Type B pancreatic cell (in vitro differentiated cells): Measurements from ENCODE around the gene LTBP3. TPM values are rescaled to one million over a fixed set of nuclear protein-coding genes. Genes with fewer than 3 reads are reported as not detected.

Source experiments
- DNase-seq: peaks from one replicate; pipeline ENCODE4 v3.0.0; 2021; ENCODE audit warnings: mixed read lengths; ENCODE audit not compliant: unreplicated experiment; ENCODE audit errors: extremely low spot score
- H3K27ac Mint-ChIP-seq: 2 replicates; pipeline ENCODE4 v1.8.0; 2021; ENCODE audit warnings: mild to moderate bottlenecking, mixed read lengths
- H3K27me3 Mint-ChIP-seq: 2 replicates; pipeline ENCODE4 v1.8.0; 2021; ENCODE audit warnings: mixed read lengths
- H3K36me3 Mint-ChIP-seq: 2 replicates; pipeline ENCODE4 v1.8.0; 2021; ENCODE audit warnings: mixed read lengths
- H3K4me1 Mint-ChIP-seq: one replicate; pipeline ENCODE4 v1.8.0; 2021; ENCODE audit warnings: mixed read lengths; ENCODE audit not compliant: unreplicated experiment
- H3K4me3 Mint-ChIP-seq: 2 replicates; pipeline ENCODE4 v1.8.0; 2021; ENCODE audit warnings: mild to moderate bottlenecking, mixed read lengths
- H3K9me3 Mint-ChIP-seq: 2 replicates; pipeline ENCODE4 v1.8.0; 2021; ENCODE audit warnings: mixed read lengths
- total RNA-seq: library from RNA; stranded (reverse); gene quantifications from 2 replicates; pipeline ENCODE4 v1.2.1, GENCODE V29; 2021; ENCODE audit warnings: low replicate concordance
- TF ChIP-seq, protein P1 (sequence below): fragments of 200-600 bp; sonication (generic); conservative IDR thresholded peaks from 2 replicates; pipeline ENCODE4 v1.5.0; 2021; ENCODE audit warnings: antibody characterized with exemption, mild to moderate bottlenecking

The LTBP3 gene
- total RNA-seq, 1 donor from 2014 or later: 71.8 TPM

DNA sequence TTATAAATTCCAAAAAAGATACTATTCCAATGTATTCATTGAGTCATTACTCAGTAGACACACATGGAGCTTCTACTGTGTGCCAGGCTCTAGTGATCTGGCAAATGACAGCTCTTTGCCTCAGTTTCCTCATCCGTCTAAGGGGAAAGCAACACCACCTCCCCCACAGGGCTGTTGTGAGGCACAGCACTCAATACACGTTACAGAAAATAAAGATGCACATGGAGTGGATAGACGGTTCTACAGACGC is 65.8 kb downstream of the LTBP3 start:
- Mint-ChIP-seq H3K27me3 (no peaks in the 10 kb centered on the region), H3K27ac (peak overlapping the region; percentile 91), H3K9me3 (no peaks in the 10 kb centered on the region), H3K4me1 (peaks cover 77% of the 10 kb centered on the region), H3K36me3 (no peaks in the 10 kb centered on the region), H3K4me3 (peak overlapping the region; percentile 58)
- DNase-seq: no peak
- TF ChIP-seq, protein P1, sequence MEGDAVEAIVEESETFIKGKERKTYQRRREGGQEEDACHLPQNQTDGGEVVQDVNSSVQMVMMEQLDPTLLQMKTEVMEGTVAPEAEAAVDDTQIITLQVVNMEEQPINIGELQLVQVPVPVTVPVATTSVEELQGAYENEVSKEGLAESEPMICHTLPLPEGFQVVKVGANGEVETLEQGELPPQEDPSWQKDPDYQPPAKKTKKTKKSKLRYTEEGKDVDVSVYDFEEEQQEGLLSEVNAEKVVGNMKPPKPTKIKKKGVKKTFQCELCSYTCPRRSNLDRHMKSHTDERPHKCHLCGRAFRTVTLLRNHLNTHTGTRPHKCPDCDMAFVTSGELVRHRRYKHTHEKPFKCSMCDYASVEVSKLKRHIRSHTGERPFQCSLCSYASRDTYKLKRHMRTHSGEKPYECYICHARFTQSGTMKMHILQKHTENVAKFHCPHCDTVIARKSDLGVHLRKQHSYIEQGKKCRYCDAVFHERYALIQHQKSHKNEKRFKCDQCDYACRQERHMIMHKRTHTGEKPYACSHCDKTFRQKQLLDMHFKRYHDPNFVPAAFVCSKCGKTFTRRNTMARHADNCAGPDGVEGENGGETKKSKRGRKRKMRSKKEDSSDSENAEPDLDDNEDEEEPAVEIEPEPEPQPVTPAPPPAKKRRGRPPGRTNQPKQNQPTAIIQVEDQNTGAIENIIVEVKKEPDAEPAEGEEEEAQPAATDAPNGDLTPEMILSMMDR: no peak

DNA sequence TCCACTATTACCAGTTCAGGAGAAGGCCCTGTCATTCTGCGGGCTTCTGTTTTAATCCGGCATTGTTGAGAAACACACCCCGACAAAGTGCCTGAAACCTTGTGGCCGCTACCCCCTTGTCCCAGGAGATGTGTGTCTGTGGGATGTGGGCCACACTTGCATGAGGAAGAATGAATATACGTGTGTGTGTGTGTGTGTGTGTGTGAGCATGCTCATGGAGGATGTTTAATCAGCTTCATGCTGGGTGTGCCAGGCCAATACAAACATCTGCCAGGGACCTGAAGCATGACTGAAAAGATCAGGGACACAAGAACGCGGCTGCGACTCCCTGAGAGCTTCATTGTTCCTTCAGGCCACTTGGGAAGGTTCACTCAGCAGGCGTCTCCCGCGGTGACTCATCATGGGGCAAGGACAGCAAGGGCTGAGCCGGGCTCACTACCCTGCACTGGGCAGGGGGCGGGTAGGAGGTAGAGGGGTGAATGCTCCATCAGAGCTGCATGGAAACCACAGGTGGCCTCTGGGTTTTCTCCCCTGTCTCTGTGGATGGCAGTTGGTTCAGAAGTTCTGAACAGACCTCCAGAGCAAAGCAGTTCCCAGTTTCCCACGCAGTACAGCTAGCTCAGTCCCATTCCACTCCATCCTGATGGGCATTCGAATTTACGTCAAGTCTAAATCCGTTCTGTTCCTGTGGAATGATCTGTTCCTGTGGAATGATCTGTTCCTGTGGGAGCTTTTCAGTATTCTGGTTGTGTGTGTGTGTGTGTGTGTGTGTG is 66.4 kb downstream of the LTBP3 start:
- TF ChIP-seq, protein P1: no peak
- H3K36me3 Mint-ChIP-seq: no peaks in the 10 kb centered on the region
- H3K27me3 Mint-ChIP-seq: no peaks in the 10 kb centered on the region
- H3K27ac Mint-ChIP-seq: peak overlapping the region; percentile 91
- no peak for DNase-seq
- H3K4me3 Mint-ChIP-seq: peak overlapping the region; percentile 54
- H3K9me3 Mint-ChIP-seq: no peaks in the 10 kb centered on the region
- H3K4me1 Mint-ChIP-seq: peaks cover 72% of the 10 kb centered on the region

DNA sequence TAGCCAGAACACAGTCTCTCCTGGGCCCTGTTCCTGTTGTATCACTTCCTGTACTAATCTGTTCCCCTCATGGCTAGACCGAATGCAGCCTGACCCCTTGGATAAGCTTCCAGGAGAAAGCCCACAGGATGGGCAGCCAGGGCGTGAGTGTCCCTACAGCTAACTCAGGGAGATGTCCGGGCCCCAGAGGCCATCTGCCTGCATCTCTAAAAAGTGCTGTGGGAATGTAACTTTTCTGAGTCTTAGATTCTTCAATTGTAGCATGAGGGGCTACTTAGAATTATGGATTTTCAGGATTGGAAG is 67.0 kb downstream of the LTBP3 start:
- no peaks in the 10 kb centered on the region for H3K36me3 Mint-ChIP-seq
- H3K4me1 Mint-ChIP-seq: peaks cover 65% of the 10 kb centered on the region
- no peaks in the 10 kb centered on the region for H3K27me3 Mint-ChIP-seq
- TF ChIP-seq, protein P1: no peak
- peak overlapping the region; percentile 91 for H3K27ac Mint-ChIP-seq
- peak overlapping the region; percentile 45 for H3K4me3 Mint-ChIP-seq
- H3K9me3 Mint-ChIP-seq: no peaks in the 10 kb centered on the region
- DNase-seq: no peak

DNA sequence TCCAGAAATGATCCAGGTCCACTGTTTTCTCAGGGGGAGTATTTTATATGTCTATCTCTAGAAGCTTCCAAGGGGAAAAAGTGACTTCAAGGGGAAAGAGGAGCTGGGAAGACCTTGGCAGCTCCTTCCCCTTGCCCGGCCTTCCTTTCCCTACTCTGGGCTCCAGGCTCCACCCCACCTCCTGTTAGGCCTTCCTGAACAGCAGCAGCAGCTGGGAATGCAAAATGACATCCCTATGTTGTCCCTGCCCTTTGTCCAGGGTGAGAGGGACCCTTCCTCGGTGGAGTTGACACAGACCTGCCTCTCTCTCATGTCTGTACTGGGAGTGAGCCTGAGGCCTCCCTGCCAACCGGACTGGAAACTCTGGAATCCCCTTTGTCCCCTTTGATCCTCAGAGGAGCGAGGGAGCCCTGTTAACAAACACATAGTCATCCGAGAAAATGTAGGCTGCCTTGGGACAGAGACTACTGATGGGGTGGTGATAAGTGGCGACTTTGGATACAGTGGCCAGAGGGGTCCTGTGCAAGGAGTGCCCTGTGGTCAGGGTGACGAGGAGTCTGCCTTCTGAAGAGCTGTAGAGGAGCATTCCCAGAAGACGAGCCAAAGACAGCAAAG is 68.3 kb downstream of the LTBP3 start:
- Mint-ChIP-seq H3K27ac (peak overlapping the region; percentile 94), H3K27me3 (no peaks in the 10 kb centered on the region), H3K9me3 (no peaks in the 10 kb centered on the region), H3K4me3 (peak overlapping the region; percentile 74), H3K4me1 (peaks cover 72% of the 10 kb centered on the region), H3K36me3 (no peaks in the 10 kb centered on the region)
- DNase-seq: no peak
- TF ChIP-seq, protein P1: no peak

DNA sequence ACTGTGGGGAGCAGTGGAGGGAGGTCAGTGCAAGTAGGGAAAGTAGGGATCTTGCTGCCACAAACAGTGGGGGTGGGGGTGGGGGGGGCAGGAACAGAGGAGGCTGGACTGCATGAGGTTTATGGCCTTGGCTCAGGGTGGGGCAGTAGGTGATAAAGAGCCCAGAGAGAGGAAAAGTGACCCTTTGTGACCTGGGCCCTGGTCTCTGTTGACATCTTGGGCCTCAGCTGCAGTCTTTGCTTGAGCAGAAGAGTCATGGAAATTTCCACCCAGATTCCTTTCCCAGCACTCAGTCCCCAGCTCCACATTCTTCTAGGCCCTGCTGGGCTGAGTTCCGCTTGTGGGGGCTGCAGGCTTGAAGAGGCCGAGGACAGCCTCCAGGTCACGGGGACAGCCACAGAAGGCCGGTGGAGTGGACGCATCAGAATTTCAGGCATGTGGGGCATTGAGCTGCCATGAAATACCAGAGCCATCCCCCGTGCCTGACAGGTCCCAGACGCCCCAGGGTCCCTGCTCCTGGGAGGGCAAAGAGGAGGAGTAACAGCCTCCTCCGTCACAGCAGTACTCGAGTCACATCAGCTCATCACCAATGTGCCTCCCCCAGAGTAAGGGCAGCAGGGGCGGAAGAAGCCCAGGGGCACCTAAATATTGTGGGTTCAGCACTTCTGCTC is 69.0 kb downstream of the LTBP3 start:
- TF ChIP-seq, protein P1: no peak
- H3K27me3 Mint-ChIP-seq: no peaks in the 10 kb centered on the region
- peaks cover 66% of the 10 kb centered on the region for H3K4me1 Mint-ChIP-seq
- H3K36me3 Mint-ChIP-seq: no peaks in the 10 kb centered on the region
- H3K27ac Mint-ChIP-seq: peak overlapping the region; percentile 94
- no peaks in the 10 kb centered on the region for H3K9me3 Mint-ChIP-seq
- no peak for DNase-seq
- H3K4me3 Mint-ChIP-seq: peak overlapping the region; percentile 78

Other genes starting within 250 kb of the LTBP3 start
- 9.4 and 12.9 TPM in 2 replicates for gene CDC42EP2, start 243.5 kb downstream of the LTBP3 start, total RNA-seq
- 64.7 and 85.5 TPM in 2 replicates for gene DPF2, start 224.5 kb downstream of the LTBP3 start, total RNA-seq
- gene TIGD3, start 203.6 kb downstream of the LTBP3 start, total RNA-seq: 1.2 and 1.3 TPM in 2 replicates
- gene SLC25A45, start 175.7 kb downstream of the LTBP3 start, total RNA-seq: 1.9 and 5.6 TPM in 2 replicates
- gene FRMD8, start 171.7 kb downstream of the LTBP3 start, total RNA-seq: 35.0 and 41.8 TPM in 2 replicates
- 229 and 395 TPM in 2 replicates for gene NEAT1, start 135.6 kb downstream of the LTBP3 start, total RNA-seq
- 4,133 and 6,276 TPM in 2 replicates for gene MALAT1, start 59.3 kb downstream of the LTBP3 start, total RNA-seq
- gene SCYL1, start 33.3 kb downstream of the LTBP3 start, total RNA-seq: 79.4 and 80.4 TPM in 2 replicates
- 32.2 and 33.9 TPM in 2 replicates for gene ZNRD2, start 12.1 kb upstream of the LTBP3 start, total RNA-seq
- 55.7 and 56.1 TPM in 2 replicates for gene FAM89B, start 14.2 kb upstream of the LTBP3 start, total RNA-seq
- gene EHBP1L1, start 17.7 kb upstream of the LTBP3 start, total RNA-seq: 10.9 and 14.7 TPM in 2 replicates
- gene KCNK7, start 37.4 kb upstream of the LTBP3 start, total RNA-seq: 0.36 and 1.1 TPM in 2 replicates
- gene MAP3K11, start 55.9 kb upstream of the LTBP3 start, total RNA-seq: 56.7 and 61.9 TPM in 2 replicates
- gene PCNX3, start 57.4 kb upstream of the LTBP3 start, total RNA-seq: 44.9 and 49.2 TPM in 2 replicates
- 26.5 and 26.8 TPM in 2 replicates for gene SIPA1, start 79.7 kb upstream of the LTBP3 start, total RNA-seq
- gene RELA, start 104.6 kb upstream of the LTBP3 start, total RNA-seq: 64.8 and 80.0 TPM in 2 replicates
- 61.7 and 77.6 TPM in 2 replicates for gene KAT5, start 153.9 kb upstream of the LTBP3 start, total RNA-seq
- gene RNASEH2C, start 162.4 kb upstream of the LTBP3 start, total RNA-seq: 51.7 and 69.4 TPM in 2 replicates
- 16.6 and 38.9 TPM in 2 replicates for gene AP5B1, start 222.6 kb upstream of the LTBP3 start, total RNA-seq
- 7.7 and 39.8 TPM in 2 replicates for gene OVOL1, start 228.7 kb upstream of the LTBP3 start, total RNA-seq